Activated CD8-positive, alpha-beta memory T cell treated with anti-CD3 and anti-CD28 coated beads for 4 hours (primary cell): ENCODE results near the gene ZNF260.

Experiments used
- DNase-seq, 2 donors: peaks; one replicate each; pipeline ENCODE4 v3.0.0-alpha.2; 2020; ENCODE audit warnings: low read depth in 2 of 2

The ZNF260 gene

DNA sequence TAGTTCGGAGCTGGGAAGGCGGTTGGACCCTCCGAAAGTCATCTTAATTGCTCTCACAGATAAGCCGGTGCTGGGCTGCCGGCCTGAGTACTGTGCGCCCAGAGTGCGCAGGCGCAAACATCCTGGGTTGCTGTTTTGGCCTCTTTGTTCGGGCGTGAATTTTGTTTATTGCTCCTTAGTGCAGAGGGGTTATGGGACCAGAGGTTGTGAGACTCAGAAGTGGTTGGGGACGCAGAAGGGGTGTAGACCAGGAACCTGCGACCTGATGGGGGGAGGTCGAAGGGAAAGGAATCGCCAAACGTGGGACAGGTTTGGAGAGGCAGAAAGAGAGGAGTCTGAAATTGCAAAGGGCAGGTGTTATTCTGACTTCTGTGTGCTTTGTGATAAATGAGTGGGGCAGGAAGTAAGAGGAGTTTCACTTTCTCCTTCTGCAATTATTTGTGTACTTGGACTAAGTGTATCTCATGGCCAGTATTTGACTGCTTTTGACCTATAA is 38.1 kb downstream of the ZNF260 start:
- peak; percentile 40 to 48 for DNase-seq

- DNase-seq, result peak; percentile 86 to 94
Measured at GRCh38 chr19:36489118-36489919, 38.8 kb downstream of the ZNF260 start, which contains the start of gene ZNF566. ZNF566 (minus strand) TSS chr19:36489561; CDS start chr19:36476557, 13,004 bp downstream.

- peak; percentile 7 to 23 for DNase-seq
Measured at GRCh38 chr19:36488846-36489117, 39.3 kb downstream of the ZNF260 start.

GRCh38 chr19:36488118-36488845 is 39.8 kb downstream of the ZNF260 start:
- no peak for DNase-seq

DNA sequence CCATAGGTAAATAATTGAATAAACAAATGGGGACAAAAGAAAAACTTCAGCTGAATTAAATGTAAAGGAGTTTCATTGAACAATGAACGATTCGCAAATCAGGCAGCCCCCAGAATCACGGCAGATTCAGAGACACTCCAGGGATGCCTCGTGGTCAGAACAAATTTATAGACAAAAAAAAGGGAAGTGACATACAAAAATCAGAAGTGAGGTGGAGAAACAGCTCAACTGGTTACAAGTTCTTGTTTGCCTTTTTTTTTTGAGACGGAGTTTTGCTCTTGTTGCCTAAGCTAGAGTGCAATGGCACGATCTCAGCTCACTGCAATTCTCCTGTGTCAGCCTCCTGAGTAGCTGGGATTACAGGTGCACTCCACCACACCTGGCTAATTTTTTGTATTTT is 44.4 kb downstream of the ZNF260 start:
- no peak for DNase-seq

DNA sequence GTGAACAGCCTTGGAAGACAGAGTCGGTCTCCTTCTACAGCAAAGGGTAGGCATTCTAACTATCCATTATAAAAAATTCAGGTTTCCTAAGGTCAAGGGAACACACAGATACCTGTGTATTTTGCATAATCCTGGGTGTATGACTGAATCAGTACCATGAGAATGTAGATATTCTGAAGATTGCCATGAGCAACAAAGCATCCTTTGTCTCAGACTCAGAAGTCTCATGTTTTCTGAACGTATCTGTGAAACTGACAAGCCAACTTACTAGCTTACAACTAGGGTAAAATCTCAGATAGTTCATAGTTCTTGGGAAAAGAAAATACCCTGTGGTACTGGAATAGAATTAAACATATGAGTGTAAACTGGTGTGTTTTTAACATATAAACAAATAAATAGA is 45.2 kb downstream of the ZNF260 start:
- no peak for DNase-seq
